WI38 (cell line): Measurements from ENCODE around the gene CRMP1.
"Not testable (repeated sequence)": the region's sequence is repeated elsewhere in the genome, so short reads cannot be mapped to it uniquely, and the experiment has no call there.

Experiments used
- H3K4me3 ChIP-seq: 2 replicates; pipeline ENCODE4 v1.5.1; 2011; ENCODE audit warnings: low read depth, mild to moderate bottlenecking, control low read depth, low read length
- CTCF ChIP-seq: IDR thresholded peaks from 2 replicates; pipeline ENCODE4 v1.5.1; 2012; ENCODE audit warnings: low read depth, mild to moderate bottlenecking, control low read depth, low read length

CRMP1 gene

GRCh38 chr4:5842456-5842855 is 50.4 kb downstream of the CRMP1 start:
- no peak for TF ChIP-seq CTCF
- H3K4me3 ChIP-seq, result no peak overlapping the region

GRCh38 chr4:5839751-5840674 is 52.9 kb downstream of the CRMP1 start:
- no peak overlapping the region for H3K4me3 ChIP-seq
- no peak for TF ChIP-seq CTCF

- H3K4me3 ChIP-seq, result no peak overlapping the region
- TF ChIP-seq CTCF, result no peak
Observed at GRCh38 chr4:5839332-5839731, 53.6 kb downstream of the CRMP1 start.

- H3K4me3 ChIP-seq, result not testable (repeated sequence)
Observed at GRCh38 chr4:5837483-5837882, 55.4 kb downstream of the CRMP1 start.

GRCh38 chr4:5836943-5837342 is 55.9 kb downstream of the CRMP1 start:
- no peak for TF ChIP-seq CTCF
- no peak overlapping the region for H3K4me3 ChIP-seq

- H3K4me3 ChIP-seq, result no peak overlapping the region
- TF ChIP-seq CTCF, result no peak
Observed at GRCh38 chr4:5828005-5828391, 64.9 kb downstream of the CRMP1 start.

GRCh38 chr4:5827108-5828004 is 65.5 kb downstream of the CRMP1 start:
- no peak overlapping the region for H3K4me3 ChIP-seq
- no peak for TF ChIP-seq CTCF
